ENCODE data around the gene CSTB. TPM values are rescaled to one million over a fixed set of nuclear protein-coding genes. Genes with fewer than 3 reads are reported as not detected.

CSTB gene
- total RNA-seq, 1 donor from 2014 or later: 27.7 TPM

DNA sequence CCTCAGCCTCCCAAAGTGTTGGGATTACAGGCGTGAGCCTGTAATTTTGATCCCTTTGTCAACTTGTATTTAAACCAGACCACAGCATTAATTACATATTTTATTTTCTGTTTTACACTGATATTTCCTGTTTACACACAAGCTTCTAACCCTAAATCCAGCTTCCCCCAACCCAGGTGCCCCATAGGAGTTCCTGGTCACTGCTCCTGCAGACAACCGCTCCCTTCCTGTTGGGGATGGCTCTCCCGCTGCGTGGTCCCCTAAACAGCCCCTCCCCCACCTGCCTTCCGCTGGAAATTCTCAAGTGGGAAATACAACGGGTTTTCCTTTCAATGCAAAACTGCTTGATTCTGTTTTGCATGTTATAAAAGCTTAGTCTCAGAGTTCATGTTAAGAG is 3.7 kb downstream of the CSTB start:
- Mint-ChIP-seq H3K4me3 (ENCODE audit: unreplicated experiment) (no peak overlapping the region), H3K27ac (ENCODE audit: unreplicated experiment) (no peak overlapping the region), H3K9me3 (ENCODE audit: unreplicated experiment) (peaks cover 2% of the 10 kb centered on the region), H3K36me3 (ENCODE audit: low read depth, unreplicated experiment) (peaks cover 8% of the 10 kb centered on the region), H3K27me3 (ENCODE audit: low read depth, unreplicated experiment) (no peaks in the 10 kb centered on the region), H3K4me1 (ENCODE audit: low read depth, unreplicated experiment) (peaks cover 20% of the 10 kb centered on the region)
- Histone ChIP-seq H3K4me2 (ENCODE audit: low read length) (no peak overlapping the region), H3K36me3 (ENCODE audit: insufficient read depth, low read length) (no peaks in the 10 kb centered on the region), H4K20me1 (ENCODE audit: insufficient read depth, low read length) (peaks cover 19% of the 10 kb centered on the region), H3K27me3 (ENCODE audit: insufficient read depth, low read length) (no peaks in the 10 kb centered on the region), H2AFZ (ENCODE audit: low read depth, low read length) (no peak overlapping the region), H3K79me2 (ENCODE audit: insufficient read depth, low read length) (peaks cover 16% of the 10 kb centered on the region), H3K9me3 (ENCODE audit: insufficient read depth, low read depth, low read length) (no peaks in the 10 kb centered on the region), H3K27ac (ENCODE audit: low read depth, low read length) (no peak overlapping the region), H3K9ac (ENCODE audit: low read length) (no peak overlapping the region), H3K4me1 (ENCODE audit: insufficient read depth, low read length) (peaks cover 18% of the 10 kb centered on the region), H3K4me3 (ENCODE audit: insufficient read depth, low read depth, low read length) (no peak overlapping the region)
- FAIRE-seq: no peak
- DNase-seq (ENCODE audit: low read depth): no peak
- TF ChIP-seq EZH2 (IDR thresholded peaks at IDR 0.05; ENCODE audit: insufficient read depth, low read length) (no peak), CTCF (IDR thresholded peaks at IDR 0.05; ENCODE audit: insufficient read depth, low read depth, low read length) (no peak)

DNA sequence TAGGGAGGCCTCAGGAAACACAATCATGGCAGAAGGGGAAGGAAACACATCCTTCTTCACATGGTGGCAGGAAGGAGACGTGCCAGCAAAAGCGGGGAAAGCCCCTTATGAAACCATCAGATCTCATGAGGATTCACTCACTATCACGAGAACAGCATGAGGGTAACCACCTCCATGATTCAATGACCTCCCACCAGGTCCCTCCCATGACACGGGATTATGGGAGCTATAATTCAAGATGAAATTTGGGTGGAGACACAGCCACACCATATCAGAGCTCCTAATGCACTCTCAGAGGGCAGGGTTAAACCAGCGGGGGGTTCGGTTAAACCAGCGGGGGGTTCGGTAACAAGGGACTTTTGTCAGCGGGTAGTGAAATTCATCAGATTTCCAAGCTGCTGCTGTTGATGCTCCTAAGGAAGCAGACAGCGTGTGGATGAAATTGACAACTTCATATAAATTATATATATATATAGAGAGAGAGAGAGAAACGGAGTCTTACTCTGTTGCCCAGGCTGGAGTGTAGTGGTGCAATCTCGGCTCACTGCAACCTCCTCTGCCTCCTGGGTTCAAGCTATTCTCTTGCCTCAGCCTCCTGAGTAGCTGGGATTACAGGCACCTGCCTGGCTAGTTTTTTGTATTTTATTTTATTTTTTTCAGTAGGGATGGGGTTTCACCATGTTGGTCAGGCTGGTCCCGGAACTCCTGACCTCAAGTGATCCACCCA is 4.2 kb downstream of the CSTB start:
- no peak for FAIRE-seq
- H3K79me2 ChIP-seq (ENCODE audit: insufficient read depth, low read length): peaks cover 16% of the 10 kb centered on the region
- no peak for DNase-seq (ENCODE audit: low read depth)
- H3K36me3 ChIP-seq (ENCODE audit: insufficient read depth, low read length): no peaks in the 10 kb centered on the region
- TF ChIP-seq EZH2 (IDR thresholded peaks at IDR 0.05; ENCODE audit: insufficient read depth, low read length) (no peak), CTCF (IDR thresholded peaks at IDR 0.05; ENCODE audit: insufficient read depth, low read depth, low read length) (no peak)
- peaks cover 2% of the 10 kb centered on the region for H3K9me3 Mint-ChIP-seq (ENCODE audit: unreplicated experiment)
- H3K9ac ChIP-seq (ENCODE audit: low read length): no peak overlapping the region
- H3K9me3 ChIP-seq (ENCODE audit: insufficient read depth, low read depth, low read length): no peaks in the 10 kb centered on the region
- H3K4me2 ChIP-seq (ENCODE audit: low read length): no peak overlapping the region
- no peaks in the 10 kb centered on the region for H3K27me3 Mint-ChIP-seq (ENCODE audit: low read depth, unreplicated experiment)
- H3K4me3 ChIP-seq (ENCODE audit: insufficient read depth, low read depth, low read length): no peak overlapping the region
- no peaks in the 10 kb centered on the region for H3K27me3 ChIP-seq (ENCODE audit: insufficient read depth, low read length)
- peaks cover 18% of the 10 kb centered on the region for H3K4me1 ChIP-seq (ENCODE audit: insufficient read depth, low read length)
- peaks cover 19% of the 10 kb centered on the region for H4K20me1 ChIP-seq (ENCODE audit: insufficient read depth, low read length)
- no peak overlapping the region for H2AFZ ChIP-seq (ENCODE audit: low read depth, low read length)
- peaks cover 8% of the 10 kb centered on the region for H3K36me3 Mint-ChIP-seq (ENCODE audit: low read depth, unreplicated experiment)
- H3K27ac Mint-ChIP-seq (ENCODE audit: unreplicated experiment): no peak overlapping the region
- H3K27ac ChIP-seq (ENCODE audit: low read depth, low read length): no peak overlapping the region
- no peak overlapping the region for H3K4me3 Mint-ChIP-seq (ENCODE audit: unreplicated experiment)
- H3K4me1 Mint-ChIP-seq (ENCODE audit: low read depth, unreplicated experiment): peaks cover 24% of the 10 kb centered on the region

DNA sequence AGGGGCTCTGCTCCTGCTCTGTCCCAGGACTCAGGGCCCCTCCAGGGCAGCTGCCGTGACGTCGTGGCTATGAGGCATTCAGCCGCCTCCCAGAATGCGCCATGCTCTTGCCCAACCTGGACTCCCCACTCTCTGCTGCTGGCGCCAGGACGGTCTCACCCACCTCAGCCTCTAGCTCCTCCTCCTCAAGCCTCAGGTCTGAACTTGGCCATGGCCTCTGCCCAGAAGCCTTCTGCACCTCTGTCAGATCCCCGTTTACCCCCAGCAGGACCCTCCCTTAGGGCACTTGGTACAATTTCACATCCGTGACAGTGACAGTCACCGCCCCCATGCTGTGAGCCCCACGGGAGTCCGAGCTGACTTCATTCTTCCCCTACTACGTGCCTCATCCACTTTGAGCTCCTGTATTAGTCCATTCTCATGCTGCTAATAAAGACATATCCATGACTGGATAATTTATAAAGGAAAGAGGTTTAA is 4.9 kb downstream of the CSTB start:
- peaks cover 2% of the 10 kb centered on the region for H3K9me3 Mint-ChIP-seq (ENCODE audit: unreplicated experiment)
- Histone ChIP-seq H3K27me3 (ENCODE audit: insufficient read depth, low read length) (no peaks in the 10 kb centered on the region), H3K36me3 (ENCODE audit: insufficient read depth, low read length) (no peaks in the 10 kb centered on the region), H3K4me2 (ENCODE audit: low read length) (no peak overlapping the region), H3K4me1 (ENCODE audit: insufficient read depth, low read length) (peaks cover 18% of the 10 kb centered on the region), H2AFZ (ENCODE audit: low read depth, low read length) (no peak overlapping the region), H3K27ac (ENCODE audit: low read depth, low read length) (no peak overlapping the region), H4K20me1 (ENCODE audit: insufficient read depth, low read length) (peaks cover 19% of the 10 kb centered on the region), H3K4me3 (ENCODE audit: insufficient read depth, low read depth, low read length) (no peak overlapping the region), H3K79me2 (ENCODE audit: insufficient read depth, low read length) (peaks cover 16% of the 10 kb centered on the region), H3K9me3 (ENCODE audit: insufficient read depth, low read depth, low read length) (no peaks in the 10 kb centered on the region), H3K9ac (ENCODE audit: low read length) (no peak overlapping the region)
- no peak overlapping the region for H3K4me3 Mint-ChIP-seq (ENCODE audit: unreplicated experiment)
- H3K27me3 Mint-ChIP-seq (ENCODE audit: low read depth, unreplicated experiment): no peaks in the 10 kb centered on the region
- TF ChIP-seq EZH2 (IDR thresholded peaks at IDR 0.05; ENCODE audit: insufficient read depth, low read length) (no peak), CTCF (IDR thresholded peaks at IDR 0.05; ENCODE audit: insufficient read depth, low read depth, low read length) (no peak)
- DNase-seq (ENCODE audit: low read depth) (no peak), FAIRE-seq (no peak)
- H3K27ac Mint-ChIP-seq (ENCODE audit: unreplicated experiment): no peak overlapping the region
- peaks cover 8% of the 10 kb centered on the region for H3K36me3 Mint-ChIP-seq (ENCODE audit: low read depth, unreplicated experiment)
- peaks cover 24% of the 10 kb centered on the region for H3K4me1 Mint-ChIP-seq (ENCODE audit: low read depth, unreplicated experiment)
